ENCODE data around the gene SYNDIG1. TPM values are rescaled to one million over a fixed set of nuclear protein-coding genes. Genes with fewer than 3 reads are reported as not detected.

SYNDIG1 gene
- polyA plus RNA-seq, 1 experiment, result 1.7 TPM

DNA sequence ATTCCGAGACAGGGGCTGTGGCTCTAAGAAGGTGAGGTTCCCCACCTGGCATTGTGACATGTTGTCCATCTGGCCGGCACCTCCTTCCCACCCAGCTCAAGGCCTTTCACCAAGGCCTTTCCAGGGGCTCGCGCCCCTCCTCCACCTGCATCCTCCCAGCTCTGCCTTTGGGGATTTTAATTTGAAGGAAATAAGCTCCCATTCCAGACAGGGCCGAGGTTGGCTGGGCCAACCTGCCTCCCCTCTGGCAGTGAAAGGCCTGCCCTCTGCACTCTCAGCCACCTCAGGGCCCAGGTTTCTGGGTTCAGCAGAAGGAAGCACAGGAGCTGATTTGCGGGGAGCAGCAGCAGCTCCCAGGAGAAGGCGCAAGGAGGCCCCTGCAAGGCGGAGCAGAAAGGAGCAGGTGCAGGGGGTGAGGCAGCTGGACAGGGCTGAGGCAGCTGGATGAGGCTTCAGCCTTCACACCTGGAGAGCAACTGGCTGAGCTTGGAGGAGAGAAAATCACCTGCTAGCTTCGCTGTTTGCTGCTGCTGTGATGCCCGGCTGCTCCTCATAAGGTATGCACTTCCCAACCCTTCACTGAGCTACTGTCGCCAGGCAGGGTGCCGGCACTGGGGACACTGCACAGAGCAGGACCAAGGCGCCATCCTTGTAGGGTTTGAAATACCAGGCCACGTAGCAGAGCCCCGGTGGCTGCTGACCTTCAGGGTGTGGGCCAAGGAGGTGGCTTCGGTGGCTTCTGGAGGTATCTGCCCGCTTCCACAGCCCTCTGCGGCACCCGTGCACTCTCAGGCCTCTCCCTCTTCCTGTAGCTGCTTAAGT lies 147.0 kb downstream of the SYNDIG1 start:
- Histone ChIP-seq H3K36me3 (ENCODE audit: control insufficient read depth, insufficient read depth, low read length) (no peaks in the 10 kb centered on the region), H3K27me3 (ENCODE audit: control insufficient read depth, insufficient read depth, low read length) (peaks cover 7% of the 10 kb centered on the region), H3K4me3 (ENCODE audit: low read depth, low read length) (no peak overlapping the region)
- no peak for TF ChIP-seq CTCF (IDR thresholded peaks at IDR 0.05; ENCODE audit: insufficient read depth, low read depth, low read length)
- POLR2A ChIA-PET, result no interaction called here
- DNase-seq (ENCODE audit: low read depth), result no peak
- CTCF ChIA-PET, result no interaction called here

DNA sequence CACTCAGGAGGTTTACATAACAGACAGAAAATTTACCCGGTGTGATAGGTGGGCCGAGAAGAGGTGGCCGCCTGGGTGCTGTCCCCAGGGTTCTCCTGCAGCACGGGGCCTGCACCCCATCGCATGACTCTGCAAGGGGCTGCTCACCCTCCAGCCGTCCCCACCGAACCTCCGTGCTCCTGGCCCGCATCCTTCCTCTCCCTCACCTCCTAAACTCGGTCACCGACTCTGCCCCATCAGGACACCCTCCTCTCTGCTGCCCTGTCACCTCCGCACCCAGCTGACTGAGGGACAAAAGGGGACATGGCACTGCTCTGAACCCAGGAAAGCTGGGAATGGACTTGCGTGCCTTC lies 147.6 kb downstream of the SYNDIG1 start:
- no peak for TF ChIP-seq CTCF (IDR thresholded peaks at IDR 0.05; ENCODE audit: insufficient read depth, low read depth, low read length)
- CTCF ChIA-PET, result no interaction called here
- no peak overlapping the region for H3K4me3 ChIP-seq (ENCODE audit: low read depth, low read length)

DNA sequence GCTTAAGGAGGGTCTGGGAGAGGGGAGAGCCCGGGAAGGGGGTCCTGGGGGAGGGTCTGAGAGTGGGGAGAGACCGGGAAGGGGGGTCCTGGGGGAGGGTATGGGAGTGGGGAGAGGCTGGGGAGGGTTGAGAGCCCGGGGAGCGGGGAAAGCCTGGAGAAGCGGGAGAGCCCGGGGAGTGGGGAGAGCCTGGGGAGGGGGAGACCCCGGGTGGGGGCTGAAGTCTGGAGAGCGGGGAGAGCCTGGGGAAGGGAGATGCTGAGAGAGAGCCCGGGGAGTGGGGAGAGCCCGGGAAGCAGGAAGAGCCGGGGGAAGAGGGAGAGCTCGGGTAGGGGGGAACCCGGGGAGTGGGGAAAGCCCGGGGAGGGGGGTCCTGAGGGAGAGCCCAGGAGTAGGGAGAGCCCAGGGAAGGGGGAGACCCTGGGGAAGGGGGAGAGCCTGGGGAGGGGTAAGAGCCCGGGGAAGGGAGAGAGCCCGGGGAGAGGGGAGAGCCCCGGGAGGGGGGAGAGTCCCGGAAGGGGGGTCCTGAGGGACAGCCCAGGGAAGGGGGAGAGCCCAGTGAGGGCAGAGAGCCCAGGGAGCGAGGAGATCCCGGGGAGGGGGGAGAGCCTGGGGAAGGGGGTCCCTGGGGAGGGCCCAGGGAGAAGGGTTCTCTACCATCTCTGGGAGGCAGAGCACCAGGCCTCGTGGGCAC lies 148.5 kb downstream of the SYNDIG1 start:
- Histone ChIP-seq H3K4me3 (ENCODE audit: low read depth, low read length) (no peak overlapping the region), H3K36me3 (ENCODE audit: control insufficient read depth, insufficient read depth, low read length) (no peaks in the 10 kb centered on the region), H3K27me3 (ENCODE audit: control insufficient read depth, insufficient read depth, low read length) (peaks cover 9% of the 10 kb centered on the region)
- ChIA-PET POLR2A (no interaction called here), CTCF (no interaction called here)
- no peak for TF ChIP-seq CTCF (IDR thresholded peaks at IDR 0.05; ENCODE audit: insufficient read depth, low read depth, low read length)
- DNase-seq (ENCODE audit: low read depth), result no peak

More for the DNA sequence above, 147.6 kb downstream of the SYNDIG1 start:
- Histone ChIP-seq H3K36me3 (ENCODE audit: control insufficient read depth, insufficient read depth, low read length) (no peaks in the 10 kb centered on the region), H3K27me3 (ENCODE audit: control insufficient read depth, insufficient read depth, low read length) (peaks cover 8% of the 10 kb centered on the region)
- POLR2A ChIA-PET, result no interaction called here
- DNase-seq (ENCODE audit: low read depth), result no peak

DNA sequence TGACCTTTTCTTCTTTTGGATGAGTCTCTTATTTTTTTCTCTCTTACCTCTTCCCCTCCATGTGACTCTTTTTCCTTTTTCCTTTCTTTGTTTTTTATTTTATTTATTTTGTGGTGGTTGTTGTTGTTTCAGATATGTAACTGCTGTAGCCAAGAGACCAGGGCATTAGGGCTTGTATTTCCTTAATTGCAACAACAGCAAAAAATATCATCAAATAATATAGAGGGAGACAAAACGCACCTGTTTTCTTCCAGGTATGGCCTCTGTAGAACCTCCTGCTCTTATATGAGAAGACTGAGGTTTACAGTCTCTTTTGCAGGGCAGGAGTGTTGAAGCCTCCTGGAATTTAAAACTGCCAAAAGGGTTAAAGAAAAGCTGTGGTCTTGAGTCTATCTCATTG lies 149.3 kb downstream of the SYNDIG1 start:
- H3K4me3 ChIP-seq (ENCODE audit: low read depth, low read length), result no peak overlapping the region
- POLR2A ChIA-PET, result no interaction called here
- no peak for TF ChIP-seq CTCF (IDR thresholded peaks at IDR 0.05; ENCODE audit: insufficient read depth, low read depth, low read length)
- peaks cover 9% of the 10 kb centered on the region for H3K27me3 ChIP-seq (ENCODE audit: control insufficient read depth, insufficient read depth, low read length)
- CTCF ChIA-PET, result interaction anchor here (1.2 to 1.8 kb wide), 2 partner anchors 9 to 11 kb away, joined by 3 to 5 read pairs; no protein-coding TSS in a partner anchor
- no peaks in the 10 kb centered on the region for H3K36me3 ChIP-seq (ENCODE audit: control insufficient read depth, insufficient read depth, low read length)
- no peak for DNase-seq (ENCODE audit: low read depth)

GRCh38 chr20:24619212-24619611 lies 149.8 kb downstream of the SYNDIG1 start:
- Histone ChIP-seq H3K4me3 (ENCODE audit: low read depth, low read length) (no peak overlapping the region), H3K36me3 (ENCODE audit: control insufficient read depth, insufficient read depth, low read length) (no peaks in the 10 kb centered on the region), H3K27me3 (ENCODE audit: control insufficient read depth, insufficient read depth, low read length) (peaks cover 9% of the 10 kb centered on the region)
- POLR2A ChIA-PET, result no interaction called here
- no peak for TF ChIP-seq CTCF (IDR thresholded peaks at IDR 0.05; ENCODE audit: insufficient read depth, low read depth, low read length)
- no peak for DNase-seq (ENCODE audit: low read depth)
- CTCF ChIA-PET, result interaction anchor here (1.2 to 1.8 kb wide), 2 partner anchors 9 to 10 kb away, joined by 3 to 5 read pairs; no protein-coding TSS in a partner anchor

Measured in BJ (cell line).